ENCODE data around the gene CEP162.

Gene CEP162

DNA sequence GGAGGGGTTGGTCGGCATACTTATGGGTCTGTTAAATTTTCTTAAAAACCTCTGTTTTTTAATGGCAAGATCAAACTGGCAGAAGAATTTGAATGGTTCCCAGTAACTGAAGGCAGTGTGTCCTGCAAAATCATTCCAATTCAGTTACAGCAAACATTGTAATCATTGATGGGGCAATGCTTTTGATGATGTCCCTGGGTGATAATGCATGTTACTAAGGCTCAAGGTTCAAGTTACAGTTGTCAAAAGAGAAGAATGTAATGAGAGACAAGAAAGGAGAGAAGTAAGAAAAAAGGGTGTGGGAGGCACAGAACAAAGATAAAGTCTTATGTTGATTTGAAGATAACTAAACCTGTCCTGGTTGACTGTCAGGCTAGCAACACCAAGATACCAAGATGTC is 54.9 kb downstream of the CEP162 start:
- ATAC-seq = no peak
- TF ChIP-seq POU6F1 (CRISPR knock-in tag; IDR thresholded peaks at IDR 0.05; ENCODE audit: borderline replicate concordance, low read depth) = no peak
- TF ChIP-seq PPARA (CRISPR knock-in tag; IDR thresholded peaks at IDR 0.05; ENCODE audit: borderline replicate concordance) = no peak
- TF ChIP-seq TOX (CRISPR knock-in tag; IDR thresholded peaks at IDR 0.05; ENCODE audit: borderline replicate concordance) = no peak
- no peak for TF ChIP-seq TCF4 (CRISPR knock-in tag; IDR thresholded peaks at IDR 0.05; ENCODE audit: borderline replicate concordance)
- TF ChIP-seq ZNF70 (CRISPR knock-in tag; IDR thresholded peaks at IDR 0.05) = no peak

- TF ChIP-seq SNAI2 (CRISPR knock-in tag; IDR thresholded peaks at IDR 0.05) = no peak
- TF ChIP-seq, protein P1, sequence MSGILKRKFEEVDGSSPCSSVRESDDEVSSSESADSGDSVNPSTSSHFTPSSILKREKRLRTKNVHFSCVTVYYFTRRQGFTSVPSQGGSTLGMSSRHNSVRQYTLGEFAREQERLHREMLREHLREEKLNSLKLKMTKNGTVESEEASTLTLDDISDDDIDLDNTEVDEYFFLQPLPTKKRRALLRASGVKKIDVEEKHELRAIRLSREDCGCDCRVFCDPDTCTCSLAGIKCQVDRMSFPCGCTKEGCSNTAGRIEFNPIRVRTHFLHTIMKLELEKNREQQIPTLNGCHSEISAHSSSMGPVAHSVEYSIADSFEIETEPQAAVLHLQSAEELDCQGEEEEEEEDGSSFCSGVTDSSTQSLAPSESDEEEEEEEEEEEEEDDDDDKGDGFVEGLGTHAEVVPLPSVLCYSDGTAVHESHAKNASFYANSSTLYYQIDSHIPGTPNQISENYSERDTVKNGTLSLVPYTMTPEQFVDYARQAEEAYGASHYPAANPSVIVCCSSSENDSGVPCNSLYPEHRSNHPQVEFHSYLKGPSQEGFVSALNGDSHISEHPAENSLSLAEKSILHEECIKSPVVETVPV (CRISPR knock-in tag; IDR thresholded peaks at IDR 0.05) = no peak
- no peak for ATAC-seq
Measured at GRCh38 chr6:84172080-84172479, 55.4 kb downstream of the CEP162 start.

DNA sequence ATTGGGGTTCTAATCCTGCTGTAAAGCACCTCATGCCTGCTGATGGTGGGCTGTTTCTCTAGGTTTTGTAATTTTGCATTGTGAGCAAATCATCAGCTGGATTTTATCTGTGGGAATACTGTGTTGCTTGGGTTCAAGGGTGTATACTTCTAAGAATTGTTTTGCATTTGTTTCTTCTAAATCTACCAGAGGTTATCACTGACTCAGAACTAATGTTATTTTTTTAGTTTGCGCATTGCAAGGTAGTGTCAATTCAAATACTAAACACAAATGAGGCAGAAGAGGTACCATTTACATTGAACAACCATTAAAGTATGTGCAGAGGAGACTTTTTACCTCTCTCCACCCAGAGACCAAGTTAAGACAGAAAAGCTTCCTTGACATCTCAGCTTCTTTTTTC is 60.0 kb downstream of the CEP162 start:
- ATAC-seq = no peak
- TF ChIP-seq POU6F1 (CRISPR knock-in tag; IDR thresholded peaks at IDR 0.05; ENCODE audit: borderline replicate concordance, low read depth) = no peak
- TF ChIP-seq, protein P2, sequence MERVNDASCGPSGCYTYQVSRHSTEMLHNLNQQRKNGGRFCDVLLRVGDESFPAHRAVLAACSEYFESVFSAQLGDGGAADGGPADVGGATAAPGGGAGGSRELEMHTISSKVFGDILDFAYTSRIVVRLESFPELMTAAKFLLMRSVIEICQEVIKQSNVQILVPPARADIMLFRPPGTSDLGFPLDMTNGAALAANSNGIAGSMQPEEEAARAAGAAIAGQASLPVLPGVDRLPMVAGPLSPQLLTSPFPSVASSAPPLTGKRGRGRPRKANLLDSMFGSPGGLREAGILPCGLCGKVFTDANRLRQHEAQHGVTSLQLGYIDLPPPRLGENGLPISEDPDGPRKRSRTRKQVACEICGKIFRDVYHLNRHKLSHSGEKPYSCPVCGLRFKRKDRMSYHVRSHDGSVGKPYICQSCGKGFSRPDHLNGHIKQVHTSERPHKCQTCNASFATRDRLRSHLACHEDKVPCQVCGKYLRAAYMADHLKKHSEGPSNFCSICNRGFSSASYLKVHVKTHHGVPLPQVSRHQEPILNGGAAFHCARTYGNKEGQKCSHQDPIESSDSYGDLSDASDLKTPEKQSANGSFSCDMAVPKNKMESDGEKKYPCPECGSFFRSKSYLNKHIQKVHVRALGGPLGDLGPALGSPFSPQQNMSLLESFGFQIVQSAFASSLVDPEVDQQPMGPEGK (CRISPR knock-in tag; IDR thresholded peaks at IDR 0.05; ENCODE audit: borderline replicate concordance) = no peak
- no peak for TF ChIP-seq ZFP30 (CRISPR knock-in tag; IDR thresholded peaks at IDR 0.05)
- no peak for TF ChIP-seq ZNF8 (CRISPR knock-in tag; IDR thresholded peaks at IDR 0.05)
- TF ChIP-seq, protein P3, sequence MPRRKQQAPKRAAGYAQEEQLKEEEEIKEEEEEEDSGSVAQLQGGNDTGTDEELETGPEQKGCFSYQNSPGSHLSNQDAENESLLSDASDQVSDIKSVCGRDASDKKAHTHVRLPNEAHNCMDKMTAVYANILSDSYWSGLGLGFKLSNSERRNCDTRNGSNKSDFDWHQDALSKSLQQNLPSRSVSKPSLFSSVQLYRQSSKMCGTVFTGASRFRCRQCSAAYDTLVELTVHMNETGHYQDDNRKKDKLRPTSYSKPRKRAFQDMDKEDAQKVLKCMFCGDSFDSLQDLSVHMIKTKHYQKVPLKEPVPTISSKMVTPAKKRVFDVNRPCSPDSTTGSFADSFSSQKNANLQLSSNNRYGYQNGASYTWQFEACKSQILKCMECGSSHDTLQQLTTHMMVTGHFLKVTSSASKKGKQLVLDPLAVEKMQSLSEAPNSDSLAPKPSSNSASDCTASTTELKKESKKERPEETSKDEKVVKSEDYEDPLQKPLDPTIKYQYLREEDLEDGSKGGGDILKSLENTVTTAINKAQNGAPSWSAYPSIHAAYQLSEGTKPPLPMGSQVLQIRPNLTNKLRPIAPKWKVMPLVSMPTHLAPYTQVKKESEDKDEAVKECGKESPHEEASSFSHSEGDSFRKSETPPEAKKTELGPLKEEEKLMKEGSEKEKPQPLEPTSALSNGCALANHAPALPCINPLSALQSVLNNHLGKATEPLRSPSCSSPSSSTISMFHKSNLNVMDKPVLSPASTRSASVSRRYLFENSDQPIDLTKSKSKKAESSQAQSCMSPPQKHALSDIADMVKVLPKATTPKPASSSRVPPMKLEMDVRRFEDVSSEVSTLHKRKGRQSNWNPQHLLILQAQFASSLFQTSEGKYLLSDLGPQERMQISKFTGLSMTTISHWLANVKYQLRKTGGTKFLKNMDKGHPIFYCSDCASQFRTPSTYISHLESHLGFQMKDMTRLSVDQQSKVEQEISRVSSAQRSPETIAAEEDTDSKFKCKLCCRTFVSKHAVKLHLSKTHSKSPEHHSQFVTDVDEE (CRISPR knock-in tag; IDR thresholded peaks at IDR 0.05) = no peak
- TF ChIP-seq ESRRG (CRISPR knock-in tag; IDR thresholded peaks at IDR 0.05) = no peak
- no peak for TF ChIP-seq CREB5 (CRISPR knock-in tag; IDR thresholded peaks at IDR 0.05; ENCODE audit: low read depth)
- TF ChIP-seq TOX (CRISPR knock-in tag; IDR thresholded peaks at IDR 0.05; ENCODE audit: borderline replicate concordance) = no peak
- TF ChIP-seq CSDC2 (CRISPR knock-in tag; IDR thresholded peaks at IDR 0.05) = no peak
- no peak for TF ChIP-seq OSR1 (CRISPR knock-in tag; IDR thresholded peaks at IDR 0.05)

DNA sequence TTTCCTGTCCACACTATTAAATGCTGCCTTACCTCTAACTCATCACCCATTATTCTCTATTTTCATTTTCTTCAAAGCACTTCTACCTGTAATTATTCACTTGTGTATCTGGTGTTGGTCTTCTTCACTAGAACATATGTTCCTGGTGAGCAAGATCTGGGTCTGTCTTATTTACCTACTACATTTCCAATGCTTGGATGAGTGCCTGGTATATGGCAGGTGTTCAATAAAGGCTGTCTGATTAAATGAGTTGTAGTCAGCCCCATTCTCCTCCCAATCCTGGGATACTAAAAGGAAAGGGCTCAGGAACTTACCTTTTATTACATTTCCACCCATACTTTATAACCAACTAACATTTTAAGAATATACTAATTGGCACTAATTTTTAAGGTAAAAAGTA is 61.0 kb downstream of the CEP162 start:
- no peak for ATAC-seq
- TF ChIP-seq POU6F1 (CRISPR knock-in tag; IDR thresholded peaks at IDR 0.05; ENCODE audit: borderline replicate concordance, low read depth) (no peak), ZFP3 (CRISPR knock-in tag; IDR thresholded peaks at IDR 0.05) (no peak), OSR1 (CRISPR knock-in tag; IDR thresholded peaks at IDR 0.05) (no peak), CSDC2 (CRISPR knock-in tag; IDR thresholded peaks at IDR 0.05) (no peak), ZNF70 (CRISPR knock-in tag; IDR thresholded peaks at IDR 0.05) (no peak), ISL1 (CRISPR knock-in tag; IDR thresholded peaks at IDR 0.05) (no peak), CREB5 (CRISPR knock-in tag; IDR thresholded peaks at IDR 0.05; ENCODE audit: low read depth) (no peak)
- TF ChIP-seq, protein P3 (CRISPR knock-in tag; IDR thresholded peaks at IDR 0.05) = no peak

Measured in SK-N-SH treated with all-trans-retinoic acid at 6 μM for 48 hours (cell line).